Measurements from ENCODE around the gene DENND1A. TPM values are rescaled to one million over a fixed set of nuclear protein-coding genes. Genes with fewer than 3 reads are reported as not detected.

The DENND1A gene
- total RNA-seq, 6 experiments from 2014 or later = 13.9 to 22.6 (median 16.3) TPM

GRCh38 chr9:123678878-123679329 is 251.0 kb downstream of the DENND1A start:
- H3K4me3 ChIP-seq = no peak overlapping the region
- no peaks in the 10 kb centered on the region for H3K36me3 ChIP-seq
- peaks cover 0 to 19% (median 4%) of the 10 kb centered on the region in 4 donors for H3K4me1 ChIP-seq
- no peak for DNase-seq
- H3K27ac ChIP-seq = no peak overlapping the region
- TF ChIP-seq CTCF (IDR thresholded peaks at IDR 0.05) (no peak), POLR2A (IDR thresholded peaks at IDR 0.05) (no peak)
- intact Hi-C loops (cut with DNase I) = no loop called here
- 30% methylated on average over 5 of the region's 5 CpGs for WGBS (ENCODE audit: insufficient coverage, low coverage, low lambda C conversion rate, missing lambda C conversion rate)
- no peaks in the 10 kb centered on the region for H3K27me3 ChIP-seq
- H3K9me3 ChIP-seq = no peaks in the 10 kb centered on the region
- ATAC-seq = peak in 2 of 4 donors; percentile 15 to 31

- Histone ChIP-seq H3K4me3 (no peak overlapping the region), H3K9me3 (no peaks in the 10 kb centered on the region), H3K36me3 (no peaks in the 10 kb centered on the region), H3K4me1 (peaks cover 0 to 19% (median 4%) of the 10 kb centered on the region in 4 donors), H3K27ac (no peak overlapping the region), H3K27me3 (no peaks in the 10 kb centered on the region)
- intact Hi-C loops (cut with DNase I) = no loop called here
- no peak for TF ChIP-seq POLR2A (IDR thresholded peaks at IDR 0.05)
- no peak for TF ChIP-seq CTCF (IDR thresholded peaks at IDR 0.05)
- WGBS (ENCODE audit: insufficient coverage, low coverage, low lambda C conversion rate, missing lambda C conversion rate) = 54% methylated on average over 15 of the region's 15 CpGs
- no peak for DNase-seq
- ATAC-seq = peak; percentile 78 to 88 (median 83)
Measured at GRCh38 chr9:123678038-123678877, 251.7 kb downstream of the DENND1A start.

GRCh38 chr9:123676869-123677268 is 253.1 kb downstream of the DENND1A start:
- no peak for DNase-seq

GRCh38 chr9:123669346-123669745 is 260.6 kb downstream of the DENND1A start:
- Histone ChIP-seq H3K4me1 (no peaks in the 10 kb centered on the region), H3K9me3 (peaks cover 0 to 7% (median 0%) of the 10 kb centered on the region in 4 donors), H3K4me3 (no peak overlapping the region), H3K27me3 (no peaks in the 10 kb centered on the region), H3K36me3 (peaks cover 0 to 6% (median 0%) of the 10 kb centered on the region in 4 donors), H3K27ac (no peak overlapping the region)
- intact Hi-C loops (cut with DNase I) = no loop called here
- no peak for DNase-seq
- no CpG with 5 or more reads among the region's 3 CpGs for WGBS (ENCODE audit: insufficient coverage, low coverage, low lambda C conversion rate, missing lambda C conversion rate)
- TF ChIP-seq POLR2A (IDR thresholded peaks at IDR 0.05) (no peak), CTCF (IDR thresholded peaks at IDR 0.05) (no peak)
- ATAC-seq = no peak

More at GRCh38 chr9:123676869-123677268, 253.1 kb downstream of the DENND1A start:
- no peak overlapping the region for H3K4me3 ChIP-seq
- H3K27me3 ChIP-seq = no peaks in the 10 kb centered on the region
- WGBS (ENCODE audit: insufficient coverage, low coverage, low lambda C conversion rate, missing lambda C conversion rate) = 64% methylated on average over 1 of the region's 2 CpGs
- TF ChIP-seq CTCF (IDR thresholded peaks at IDR 0.05) = no peak
- no peak for TF ChIP-seq POLR2A (IDR thresholded peaks at IDR 0.05)
- no peaks in the 10 kb centered on the region for H3K9me3 ChIP-seq
- intact Hi-C loops (cut with DNase I) = no loop called here
- no peaks in the 10 kb centered on the region for H3K36me3 ChIP-seq
- H3K27ac ChIP-seq = no peak overlapping the region
- peaks cover 0 to 19% (median 4%) of the 10 kb centered on the region in 4 donors for H3K4me1 ChIP-seq
- ATAC-seq = no peak

Measured in right lobe of liver (tissue), 6 donors.